BJ (cell line): Measurements from ENCODE around the gene RBP3. TPM values are rescaled to one million over a fixed set of nuclear protein-coding genes. Genes with fewer than 3 reads are reported as not detected.

ENCODE experiments used
- CTCF ChIA-PET: fragments of 350-600 bp; formaldehyde crosslinking; extraction: SDS; loops from one replicate; lab custom pipeline; 2021; ENCODE audit warnings: antibody characterized with exemption, inconsistent platforms; lab: Yijun Ruan, JAX
- POLR2A ChIA-PET: fragments of 300-600 bp; sonication (Branson Sonifier 250); formaldehyde crosslinking; extraction: SDS; loops from one replicate; lab custom pipeline; 2021; ENCODE audit warnings: antibody characterized with exemption; lab: Charles Lee
- DNase-seq: peaks from one replicate; pipeline ENCODE4 v3.0.0-alpha.2; 2011; ENCODE audit warnings: low read depth
- H3K27me3 ChIP-seq: 2 replicates; pipeline ENCODE4 v1.6.0; 2011; ENCODE audit warnings: low read length; ENCODE audit not compliant: control insufficient read depth, insufficient read depth
- H3K36me3 ChIP-seq: 2 replicates; pipeline ENCODE4 v1.5.1; 2011; ENCODE audit warnings: low read length; ENCODE audit not compliant: control insufficient read depth, insufficient read depth
- H3K4me3 ChIP-seq: 2 replicates; pipeline ENCODE4 v1.5.1; 2011; ENCODE audit warnings: low read depth, mild to moderate bottlenecking, control low read depth, low read length
- polyA minus RNA-seq: library from RNA; depleted of rRNA, polyadenylated mRNA; stranded (reverse); fragments of >200 nt; gene quantifications from 2 replicates; pipeline ENCODE4 v1.2.3, GENCODE V29; 2011; rRNA and poly(A)+ RNA removed
- polyA plus RNA-seq: library from polyadenylated mRNA; depleted of rRNA; stranded (reverse); fragments of >200 nt; gene quantifications from 2 replicates; pipeline ENCODE4 v1.2.3, GENCODE V29; 2011; rRNA removed
- TF ChIP-seq, protein P1 (sequence below): IDR thresholded peaks from 2 replicates; pipeline ENCODE4 v1.5.1; 2011; ENCODE audit warnings: low read depth, mild to moderate bottlenecking, control low read depth, inconsistent platforms, low read length, moderate library complexity; ENCODE audit not compliant: insufficient read depth

The RBP3 gene
- polyA plus RNA-seq, result not detected in 2 replicates
- 0.05 TPM in 1 of 2 replicates, not detected in the other for polyA minus RNA-seq

DNA sequence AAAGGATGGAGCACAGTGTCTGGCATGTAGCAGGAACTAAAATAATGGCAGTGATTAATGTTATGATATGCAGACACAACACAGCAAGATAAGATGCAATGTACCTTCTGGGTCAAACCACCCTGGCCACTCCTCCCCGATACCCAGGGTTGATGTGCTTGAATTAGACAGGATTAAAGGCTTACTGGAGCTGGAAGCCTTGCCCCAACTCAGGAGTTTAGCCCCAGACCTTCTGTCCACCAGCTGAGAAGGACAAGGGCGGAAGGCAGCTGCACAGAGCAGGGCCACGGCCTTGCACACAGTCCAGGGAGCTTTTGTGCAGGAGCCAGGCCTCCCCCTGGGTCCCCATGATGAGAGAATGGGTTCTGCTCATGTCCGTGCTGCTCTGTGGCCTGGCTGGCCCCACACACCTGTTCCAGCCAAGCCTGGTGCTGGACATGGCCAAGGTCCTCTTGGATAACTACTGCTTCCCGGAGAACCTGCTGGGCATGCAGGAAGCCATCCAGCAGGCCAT lies at the start of gene RBP3:
Gene RBP3 (plus strand): TSS at position 226 of the 514 bp plus-strand sequence. CDS start 122 bp downstream, at position 348.
- no peak for DNase-seq
- H3K4me3 ChIP-seq, result no peak within 1 kb of the TSS
- TF ChIP-seq, protein P1, sequence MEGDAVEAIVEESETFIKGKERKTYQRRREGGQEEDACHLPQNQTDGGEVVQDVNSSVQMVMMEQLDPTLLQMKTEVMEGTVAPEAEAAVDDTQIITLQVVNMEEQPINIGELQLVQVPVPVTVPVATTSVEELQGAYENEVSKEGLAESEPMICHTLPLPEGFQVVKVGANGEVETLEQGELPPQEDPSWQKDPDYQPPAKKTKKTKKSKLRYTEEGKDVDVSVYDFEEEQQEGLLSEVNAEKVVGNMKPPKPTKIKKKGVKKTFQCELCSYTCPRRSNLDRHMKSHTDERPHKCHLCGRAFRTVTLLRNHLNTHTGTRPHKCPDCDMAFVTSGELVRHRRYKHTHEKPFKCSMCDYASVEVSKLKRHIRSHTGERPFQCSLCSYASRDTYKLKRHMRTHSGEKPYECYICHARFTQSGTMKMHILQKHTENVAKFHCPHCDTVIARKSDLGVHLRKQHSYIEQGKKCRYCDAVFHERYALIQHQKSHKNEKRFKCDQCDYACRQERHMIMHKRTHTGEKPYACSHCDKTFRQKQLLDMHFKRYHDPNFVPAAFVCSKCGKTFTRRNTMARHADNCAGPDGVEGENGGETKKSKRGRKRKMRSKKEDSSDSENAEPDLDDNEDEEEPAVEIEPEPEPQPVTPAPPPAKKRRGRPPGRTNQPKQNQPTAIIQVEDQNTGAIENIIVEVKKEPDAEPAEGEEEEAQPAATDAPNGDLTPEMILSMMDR, result no peak
- ChIA-PET CTCF (interaction anchor here (1.0 to 1.4 kb wide), 2 partner anchors 14 to 323 kb away, joined by 3 to 5 read pairs; no protein-coding TSS in a partner anchor), POLR2A (no interaction called here)
- peaks cover 6% of the 10 kb centered on the region; the same call in 1 of the 2 replicates for H3K27me3 ChIP-seq
- no peaks in the 10 kb centered on the region for H3K36me3 ChIP-seq

DNA sequence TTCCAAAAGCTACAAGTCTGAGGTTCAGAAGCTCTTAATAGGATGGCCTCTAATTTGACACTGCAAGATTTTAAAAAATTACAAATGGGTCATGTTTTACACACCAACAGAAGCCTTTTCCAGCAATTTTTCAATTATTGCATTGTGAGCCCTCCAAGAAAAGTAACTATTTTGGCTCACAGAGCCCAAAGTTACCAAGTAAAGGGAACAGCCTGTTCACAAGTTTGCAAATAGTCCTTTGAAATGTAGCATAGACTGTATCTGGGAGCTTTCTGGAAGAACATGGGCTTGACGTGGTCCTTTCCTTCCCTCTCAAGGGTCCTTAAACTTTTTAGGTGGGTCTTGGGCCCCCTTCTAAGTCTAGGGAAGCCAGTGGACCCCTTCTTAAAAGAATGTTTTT lies 49.4 kb upstream of the RBP3 start:
- POLR2A ChIA-PET, result no interaction called here
- no peak overlapping the region for H3K4me3 ChIP-seq
- no peaks in the 10 kb centered on the region for H3K36me3 ChIP-seq
- TF ChIP-seq, protein P1, result no peak
- CTCF ChIA-PET, result interaction anchor here (0.6 to 2.4 kb wide), 3 partner anchors 13 to 274 kb away, joined by 3 to 8 read pairs (median 6); no protein-coding TSS in a partner anchor
- peaks cover 22% of the 10 kb centered on the region for H3K27me3 ChIP-seq
- no peak for DNase-seq

GRCh38 chr10:47299611-47300428 lies 48.3 kb upstream of the RBP3 start, which contains the start of gene GDF10:
TSS of gene GDF10 (plus strand) at chr10:47300197. CDS start at chr10:47300652, 455 bp downstream.
- no peak for DNase-seq
- Histone ChIP-seq H3K36me3 (no peaks in the 10 kb centered on the region), H3K4me3 (no peak within 1 kb of the TSS), H3K27me3 (peaks cover 22% of the 10 kb centered on the region)
- CTCF ChIA-PET, result interaction anchor here (1.9 to 2.6 kb wide), 3 partner anchors 12 to 275 kb away, joined by 6 to 11 read pairs (median 8); no protein-coding TSS in a partner anchor
- TF ChIP-seq, protein P1, result no peak
- POLR2A ChIA-PET, result no interaction called here

DNA sequence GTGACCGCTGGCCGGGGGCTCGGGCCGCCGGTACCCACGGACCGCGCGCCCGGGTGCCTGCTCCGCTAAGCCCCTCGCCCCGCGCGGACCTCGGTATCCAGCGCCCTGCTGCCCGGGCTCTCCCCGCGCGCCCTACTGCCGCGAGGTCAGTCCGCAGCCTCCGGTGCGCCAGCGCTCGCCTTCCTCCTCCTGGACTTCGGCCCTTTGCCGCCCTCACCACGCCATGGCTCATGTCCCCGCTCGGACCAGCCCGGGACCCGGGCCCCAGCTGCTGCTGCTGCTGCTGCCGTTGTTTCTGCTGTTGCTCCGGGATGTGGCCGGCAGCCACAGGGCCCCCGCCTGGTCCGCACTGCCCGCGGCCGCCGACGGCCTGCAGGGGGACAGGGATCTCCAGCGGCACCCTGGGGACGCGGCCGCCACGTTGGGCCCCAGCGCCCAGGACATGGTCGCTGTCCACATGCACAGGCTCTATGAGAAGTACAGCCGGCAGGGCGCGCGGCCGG lies 47.7 kb upstream of the RBP3 start:
- peaks cover 20% of the 10 kb centered on the region for H3K27me3 ChIP-seq
- POLR2A ChIA-PET, result no interaction called here
- no peaks in the 10 kb centered on the region for H3K36me3 ChIP-seq
- no peak overlapping the region for H3K4me3 ChIP-seq
- DNase-seq, result no peak
- TF ChIP-seq, protein P1, result no peak
- CTCF ChIA-PET, result interaction anchor here (1.9 to 2.6 kb wide), 2 partner anchors 11 to 253 kb away, joined by 6 to 11 read pairs; no protein-coding TSS in a partner anchor

GRCh38 chr10:47301833-47302232 lies 46.3 kb upstream of the RBP3 start:
- H3K27me3 ChIP-seq, result peaks cover 12% of the 10 kb centered on the region
- POLR2A ChIA-PET, result no interaction called here

More at GRCh38 chr10:47301833-47302232, 46.3 kb upstream of the RBP3 start:
- no peak for DNase-seq
- CTCF ChIA-PET, result interaction anchor here (0.7 to 3.3 kb wide), 3 partner anchors 39 to 277 kb away, joined by 4 to 15 read pairs (median 11); no protein-coding TSS in a partner anchor
- TF ChIP-seq, protein P1, result no peak
- H3K4me3 ChIP-seq, result no peak overlapping the region
- H3K36me3 ChIP-seq, result no peaks in the 10 kb centered on the region
